CD14-positive monocyte (primary cell): ENCODE results near the gene PDIA2. TPM values are rescaled to one million over a fixed set of nuclear protein-coding genes. Genes with fewer than 3 reads are reported as not detected.

Source experiments
- DNase-seq, 3 donors: peaks; one replicate each; pipeline ENCODE4 v3.0.0-alpha.2; 2011 to 2022
- H2AFZ ChIP-seq: 2 replicates; pipeline ENCODE4 v1.6.0; 2012; ENCODE audit warnings: mild to moderate bottlenecking, low read depth, low read length, inconsistent platforms; ENCODE audit not compliant: insufficient read depth, poor library complexity, severe bottlenecking
- H3K27ac ChIP-seq, 2 donors: 1 replicate in 1 of 2; 2 replicates in 1 of 2; pipeline ENCODE4 v1.5.1; 2012 to 2013; ENCODE audit warnings: low read length in 2 of 2, control low read depth in 1 of 2, inconsistent platforms in 1 of 2, low read depth in 1 of 2, mild to moderate bottlenecking in 1 of 2
- H3K27me3 ChIP-seq, 2 donors: one replicate each; pipeline versions ENCODE4 v1.6.0 to v1.6.1; 2011 to 2013; ENCODE audit warnings: low read length in 2 of 2; ENCODE audit not compliant: control insufficient read depth in 2 of 2, insufficient read depth in 2 of 2
- H3K36me3 ChIP-seq, 2 donors: replicated peaks in 1 of 2; 1 replicate in 1 of 2; 2 replicates in 1 of 2; pipeline versions ENCODE4 v1.5.1 to v1.6.1; 2012 to 2013; ENCODE audit warnings: low read length in 2 of 2, control low read depth in 1 of 2, inconsistent platforms in 1 of 2, mild to moderate bottlenecking in 1 of 2; ENCODE audit not compliant: insufficient read depth in 2 of 2, control insufficient read depth in 1 of 2
- H3K4me1 ChIP-seq, 2 donors: 1 replicate in 1 of 2; 2 replicates in 1 of 2; pipeline versions ENCODE4 v1.5.1 to v1.6.1; 2012 to 2013; ENCODE audit warnings: low read length in 2 of 2, control low read depth in 1 of 2, inconsistent platforms in 1 of 2, mild to moderate bottlenecking in 1 of 2, moderate library complexity in 1 of 2; ENCODE audit not compliant: insufficient read depth in 2 of 2, control insufficient read depth in 1 of 2
- H3K4me2 ChIP-seq: replicated peaks from 2 replicates; pipeline ENCODE3; 2012; ENCODE audit warnings: low read length, moderate library complexity, mild to moderate bottlenecking; ENCODE audit not compliant: poor library complexity, severe bottlenecking; ENCODE audit errors: extremely low read depth
- H3K4me3 ChIP-seq, 3 experiments: fragments of 200-600 bp in 1 of 3; sonication (generic) in 1 of 3; replicated peaks in 1 of 3; 1 replicate in 2 of 3; 2 replicates in 1 of 3; pipeline ENCODE4 v1.5.1; 2011 to 2013; ENCODE audit warnings: low read length in 3 of 3, mild to moderate bottlenecking in 3 of 3, control low read depth in 2 of 3, low read depth in 2 of 3, inconsistent platforms in 1 of 3, moderate library complexity in 1 of 3
- H3K79me2 ChIP-seq: 2 replicates; pipeline ENCODE4 v1.6.0; 2012; ENCODE audit warnings: mild to moderate bottlenecking, control low read depth, inconsistent platforms, low read length, moderate library complexity; ENCODE audit not compliant: insufficient read depth
- H3K9ac ChIP-seq: 2 replicates; pipeline ENCODE4 v1.6.0; 2017; ENCODE audit warnings: low read length, mild to moderate bottlenecking; ENCODE audit not compliant: insufficient read depth, poor library complexity, severe bottlenecking
- H3K9me3 ChIP-seq, 2 donors: replicated peaks in 1 of 2; 1 replicate in 1 of 2; 2 replicates in 1 of 2; pipeline versions ENCODE4 v1.5.1 to v1.6.1; 2012 to 2013; ENCODE audit warnings: low read length in 2 of 2, control low read depth in 1 of 2; ENCODE audit not compliant: control insufficient read depth in 1 of 2, insufficient read depth in 1 of 2
- H4K20me1 ChIP-seq: 2 replicates; pipeline ENCODE4 v1.6.0; 2012; ENCODE audit warnings: mild to moderate bottlenecking, low read length, control low read depth, moderate library complexity; ENCODE audit not compliant: insufficient read depth
- H3K27ac Mint-ChIP-seq, 7 donors: one replicate each; pipeline ENCODE4 v1.8.0; 2020; ENCODE audit warnings: mild to moderate bottlenecking in 7 of 7, mixed read lengths in 7 of 7, moderate library complexity in 6 of 7, inconsistent platforms in 2 of 7
- H3K27me3 Mint-ChIP-seq, 3 donors: one replicate each; pipeline ENCODE4 v1.8.0; 2021 to 2022; ENCODE audit warnings: low read depth in 3 of 3, mild to moderate bottlenecking in 3 of 3, mixed read lengths in 3 of 3, moderate library complexity in 3 of 3, inconsistent platforms in 1 of 3
- H3K36me3 Mint-ChIP-seq, 2 donors: one replicate each; pipeline ENCODE4 v1.8.0; 2020; ENCODE audit warnings: mixed read lengths in 2 of 2, inconsistent platforms in 1 of 2, mild to moderate bottlenecking in 1 of 2
- H3K4me1 Mint-ChIP-seq: one replicate; pipeline ENCODE4 v1.8.0; 2020; ENCODE audit warnings: mild to moderate bottlenecking, mixed read lengths
- H3K4me3 Mint-ChIP-seq, 2 donors: one replicate each; pipeline ENCODE4 v1.8.0; 2020; ENCODE audit warnings: mild to moderate bottlenecking in 2 of 2, mixed read lengths in 2 of 2, moderate library complexity in 1 of 2
- H3K9me3 Mint-ChIP-seq, 7 donors: one replicate each; pipeline ENCODE4 v1.8.0; 2020 to 2022; ENCODE audit warnings: mixed read lengths in 7 of 7, mild to moderate bottlenecking in 6 of 7, moderate library complexity in 6 of 7, inconsistent platforms in 2 of 7
- CTCF ChIP-seq: fragments of 200-600 bp; IDR thresholded peaks from one replicate; pipeline ENCODE4 v1.8.0; 2022; ENCODE audit warnings: antibody characterized with exemption, mild to moderate bottlenecking
- WGBS: methylation state at CpG from one replicate; pipeline ENCODE4 v1.1.5; 2013; ENCODE audit warnings: missing lambda C conversion rate; ENCODE audit not compliant: insufficient coverage; 5-methylcytosine and 5-hydroxymethylcytosine counted together
- intact Hi-C, 2 donors: fragments of 100-400 bp; cut with micrococcal nuclease; formaldehyde crosslinking; loops; one replicate each; pipeline versions ENCODE4 v1.15.0 to v1.15.1; 2023
- polyA plus RNA-seq, 3 donors: library from polyadenylated mRNA; depleted of rRNA in 1 of 3; unstranded in 2 of 3; stranded (reverse) in 1 of 3; fragments of 300-500 nt in 2 of 3; fragments of >200 nt in 1 of 3; fragmentation: Illumina TruSeq in 2 of 3; gene quantifications; 1 replicate in 2 of 3; 2 replicates in 1 of 3; pipeline ENCODE4 v1.2.3, GENCODE V29; 2012 to 2021

The PDIA2 gene
- polyA plus RNA-seq, 3 donors, result not detected

GRCh38 chr16:259226-259625 is 23.7 kb upstream of the PDIA2 start:
- H3K36me3 ChIP-seq, result peaks cover 45 to 61% of the 10 kb centered on the region in 2 donors
- Mint-ChIP-seq H3K4me3 (no peak overlapping the region), H3K27me3 (no peaks in the 10 kb centered on the region), H3K27ac (peak overlapping the region in 2 of 7 donors; percentile 18 to 31), H3K36me3 (peaks cover 65 to 86% of the 10 kb centered on the region in 2 donors), H3K9me3 (no peaks in the 10 kb centered on the region), H3K4me1 (peaks cover 5% of the 10 kb centered on the region)
- H3K4me3 ChIP-seq, result no peak overlapping the region
- H3K4me2 ChIP-seq, result no peak overlapping the region
- no peak for DNase-seq
- intact Hi-C loops, result no loop called here
- H4K20me1 ChIP-seq, result no peaks in the 10 kb centered on the region
- H3K9ac ChIP-seq, result no peak overlapping the region
- H3K9me3 ChIP-seq, result no peaks in the 10 kb centered on the region
- 27% methylated on average over 3 of the region's 10 CpGs for WGBS
- H3K79me2 ChIP-seq, result no peaks in the 10 kb centered on the region
- no peaks in the 10 kb centered on the region for H3K4me1 ChIP-seq
- no peak for TF ChIP-seq CTCF
- H2AFZ ChIP-seq, result no peak overlapping the region
- no peak overlapping the region for H3K27ac ChIP-seq
- H3K27me3 ChIP-seq, result no peaks in the 10 kb centered on the region

- Histone ChIP-seq H3K4me3 (no peak overlapping the region), H3K4me2 (no peak overlapping the region), H2AFZ (no peak overlapping the region), H3K9me3 (no peaks in the 10 kb centered on the region), H4K20me1 (no peaks in the 10 kb centered on the region), H3K27ac (no peak overlapping the region), H3K9ac (no peak overlapping the region), H3K4me1 (no peaks in the 10 kb centered on the region), H3K27me3 (no peaks in the 10 kb centered on the region), H3K79me2 (no peaks in the 10 kb centered on the region), H3K36me3 (peaks cover 51 to 61% of the 10 kb centered on the region in 2 donors)
- H3K27ac Mint-ChIP-seq, result no peak overlapping the region
- no peaks in the 10 kb centered on the region for H3K27me3 Mint-ChIP-seq
- H3K4me1 Mint-ChIP-seq, result peaks cover 5% of the 10 kb centered on the region
- 93% methylated on average over 12 of the region's 13 CpGs for WGBS
- peaks cover 61 to 85% of the 10 kb centered on the region in 2 donors for H3K36me3 Mint-ChIP-seq
- no peak for DNase-seq
- H3K4me3 Mint-ChIP-seq, result no peak overlapping the region
- no peaks in the 10 kb centered on the region for H3K9me3 Mint-ChIP-seq
- no peak for TF ChIP-seq CTCF
- intact Hi-C loops, result no loop called here
Measured at GRCh38 chr16:259814-260253, 23.1 kb upstream of the PDIA2 start.
